Pancreas (tissue), 10 donors: ENCODE measurements around the gene CALN1. TPM values are rescaled to one million over a fixed set of nuclear protein-coding genes. Genes with fewer than 3 reads are reported as not detected.

Experiments used
- ATAC-seq, 4 donors: fragments of 200-7000 bp; cut with Tn5 transposase; one replicate each; pipeline versions ENCODE4 v1.8.0 to v1.9.1; 2020; ENCODE audit warnings: mild to moderate bottlenecking in 4 of 4, moderate library complexity in 4 of 4
- DNase-seq, 6 donors: peaks; one replicate each; pipeline ENCODE4 v3.0.0-alpha.2; 2020
- FAIRE-seq: peaks from 2 replicates; lab custom pipeline; 2012; peaks lifted over from hg19 to GRCh38; lab: Jason Lieb, UNC
- H3K27ac ChIP-seq, 4 donors: fragments of 200-600 bp; sonication (generic); 1 replicate in 3 of 4; 2 replicates in 1 of 4; pipeline versions ENCODE4 v1.5.0 to v1.8.0; 2020
- H3K27me3 ChIP-seq, 4 donors: fragments of 200-600 bp; one replicate each; pipeline ENCODE4 v1.8.0; 2021
- H3K36me3 ChIP-seq, 3 donors: fragments of 200-600 bp; sonication (generic) in 1 of 3; one replicate each; pipeline versions ENCODE4 v1.5.0 to v1.8.0; 2020 to 2021
- H3K4me1 ChIP-seq, 3 donors: fragments of 200-600 bp; one replicate each; pipeline ENCODE4 v1.8.0; 2021
- H3K4me3 ChIP-seq, 4 donors: fragments of 200-600 bp; sonication (generic) in 2 of 4; one replicate each; pipeline versions ENCODE4 v1.5.0 to v1.8.0; 2020 to 2021
- H3K9me3 ChIP-seq, 4 donors: fragments of 200-600 bp; one replicate each; pipeline ENCODE4 v1.8.0; 2021
- WGBS, 2 donors: extraction: QIAGEN DNeasy Blood & Tissue Kit; methylation state at CpG; one replicate each; pipeline ENCODE4 v1.1.7; 2013; 5-methylcytosine and 5-hydroxymethylcytosine counted together
- intact Hi-C, 3 donors: fragments of 100-400 bp; cut with DNase I; formaldehyde crosslinking; loops; one replicate each; pipeline versions ENCODE4 v1.11.1 to v1.14.2; 2022
- polyA plus RNA-seq, 2 donors: library from polyadenylated mRNA; stranded (reverse); fragments of 200-250 nt; gene quantifications; one replicate each; pipeline ENCODE4 v1.2.3, GENCODE V29; 2013
- total RNA-seq, 6 donors: library from RNA; stranded (reverse); fragmentation: NEBNext Ultra II Directional in 4 of 6; extraction: Animal tissue kit (Norgen Biotek cat#: 25700) in 4 of 6; gene quantifications; one replicate each; pipeline versions ENCODE4 v1.2.1 to v1.2.4, GENCODE V29; 2021 to 2023
- TF ChIP-seq, protein P1 (sequence below), 4 donors: fragments of 200-600 bp; sonication (generic) in 3 of 4; IDR thresholded peaks; one replicate each; pipeline versions ENCODE4 v1.5.0 to v1.8.0; 2021; ENCODE audit warnings: antibody characterized with exemption in 4 of 4
- donor health status: healthy with polysubstance abuse.
- donor health status: DM: no; HTN: no; CAD: no; lungs with moderate emphysema.
- donor health status: DM: no; HTN: no; CAD: no.
- donor health status: control.
- donor health status: control.
- donor health status: Bipolar disorder and iron deficiency.
- donor health status: DM: yes; HTN: yes; CAD: no.
- donor health status: DM: no; HTN: no; CAD: no.
- donor health status: DM: no; HTN: no; CAD: no.
- donor health status: DM: yes; HTN: yes; CAD: no.

The CALN1 gene
- total and polyA plus RNA-seq, 8 donors: 0.39 to 18.4 (median 1.5) TPM

- intact Hi-C loops: no loop called here
- H3K27me3 ChIP-seq: no peaks in the 10 kb centered on the region
- whole genome bisulfite sequencing, 2 donors: 45 to 50% methylated on average over 7 of the region's 7 CpGs
- TF ChIP-seq, protein P1, sequence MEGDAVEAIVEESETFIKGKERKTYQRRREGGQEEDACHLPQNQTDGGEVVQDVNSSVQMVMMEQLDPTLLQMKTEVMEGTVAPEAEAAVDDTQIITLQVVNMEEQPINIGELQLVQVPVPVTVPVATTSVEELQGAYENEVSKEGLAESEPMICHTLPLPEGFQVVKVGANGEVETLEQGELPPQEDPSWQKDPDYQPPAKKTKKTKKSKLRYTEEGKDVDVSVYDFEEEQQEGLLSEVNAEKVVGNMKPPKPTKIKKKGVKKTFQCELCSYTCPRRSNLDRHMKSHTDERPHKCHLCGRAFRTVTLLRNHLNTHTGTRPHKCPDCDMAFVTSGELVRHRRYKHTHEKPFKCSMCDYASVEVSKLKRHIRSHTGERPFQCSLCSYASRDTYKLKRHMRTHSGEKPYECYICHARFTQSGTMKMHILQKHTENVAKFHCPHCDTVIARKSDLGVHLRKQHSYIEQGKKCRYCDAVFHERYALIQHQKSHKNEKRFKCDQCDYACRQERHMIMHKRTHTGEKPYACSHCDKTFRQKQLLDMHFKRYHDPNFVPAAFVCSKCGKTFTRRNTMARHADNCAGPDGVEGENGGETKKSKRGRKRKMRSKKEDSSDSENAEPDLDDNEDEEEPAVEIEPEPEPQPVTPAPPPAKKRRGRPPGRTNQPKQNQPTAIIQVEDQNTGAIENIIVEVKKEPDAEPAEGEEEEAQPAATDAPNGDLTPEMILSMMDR (IDR thresholded peaks at IDR 0.05): no peak
- no peaks in the 10 kb centered on the region for H3K4me1 ChIP-seq
- FAIRE-seq (no peak), ATAC-seq (no peak), DNase-seq (no peak)
- H3K9me3 ChIP-seq: no peaks in the 10 kb centered on the region
- H3K36me3 ChIP-seq: no peaks in the 10 kb centered on the region
- no peak overlapping the region for H3K4me3 ChIP-seq
- no peak overlapping the region for H3K27ac ChIP-seq
These were observed 439.6 kb downstream of the CALN1 start for GRCh38 chr7:71972534-71972933.

GRCh38 chr7:71970725-71971124, 441.4 kb downstream of the CALN1 start:
- FAIRE-seq: no peak
- H3K9me3 ChIP-seq: no peaks in the 10 kb centered on the region

GRCh38 chr7:71962636-71963035, 449.5 kb downstream of the CALN1 start:
- no peak overlapping the region for H3K4me3 ChIP-seq
- FAIRE-seq (no peak), DNase-seq (no peak), ATAC-seq (no peak)
- no peaks in the 10 kb centered on the region for H3K9me3 ChIP-seq
- no peaks in the 10 kb centered on the region for H3K4me1 ChIP-seq
- TF ChIP-seq, protein P1 (IDR thresholded peaks at IDR 0.05): no peak
- no peaks in the 10 kb centered on the region for H3K27me3 ChIP-seq
- no peaks in the 10 kb centered on the region for H3K36me3 ChIP-seq
- H3K27ac ChIP-seq: no peak overlapping the region
- 85 to 86% methylated on average over 3 of the region's 3 CpGs for WGBS, 2 donors
- intact Hi-C loops: no loop called here

More at GRCh38 chr7:71970725-71971124, 441.4 kb downstream of the CALN1 start:
- Histone ChIP-seq H3K27ac (no peak overlapping the region), H3K4me1 (no peaks in the 10 kb centered on the region), H3K36me3 (no peaks in the 10 kb centered on the region), H3K4me3 (no peak overlapping the region), H3K27me3 (no peaks in the 10 kb centered on the region)
- TF ChIP-seq, protein P1 (IDR thresholded peaks at IDR 0.05): no peak
- intact Hi-C loops: no loop called here
- no peak for ATAC-seq
- no peak for DNase-seq
- WGBS, 2 donors: 60 to 69% methylated on average over 3 of the region's 3 CpGs

DNA sequence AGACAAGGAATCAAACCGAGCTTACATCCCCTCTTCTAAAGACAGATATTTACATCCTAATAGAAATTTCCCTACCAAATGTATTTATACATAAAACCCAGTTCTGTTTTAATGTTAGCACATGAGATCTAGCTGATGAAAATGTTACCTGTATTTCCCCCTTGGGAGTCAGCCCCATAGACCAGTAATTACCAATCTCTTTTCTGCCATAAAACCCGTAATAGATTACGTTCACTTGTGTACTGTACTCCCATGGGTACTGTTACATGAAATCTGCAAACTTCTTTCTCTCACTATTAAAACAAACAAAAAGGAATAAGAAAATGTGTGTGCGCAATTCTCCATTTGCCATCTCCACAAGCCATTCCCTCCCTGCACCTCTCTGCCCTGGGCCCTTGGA, 450.9 kb downstream of the CALN1 start:
- Histone ChIP-seq H3K27ac (no peak overlapping the region), H3K27me3 (no peaks in the 10 kb centered on the region), H3K9me3 (no peaks in the 10 kb centered on the region), H3K4me3 (no peak overlapping the region), H3K4me1 (no peaks in the 10 kb centered on the region), H3K36me3 (no peaks in the 10 kb centered on the region)
- intact Hi-C loops: no loop called here
- WGBS, 2 donors: 79 to 82% methylated on average over 4 of the region's 4 CpGs
- TF ChIP-seq, protein P1 (IDR thresholded peaks at IDR 0.05): no peak
- DNase-seq: no peak
- ATAC-seq: no peak
- FAIRE-seq: no peak

GRCh38 chr7:71942115-71942514, 470.0 kb downstream of the CALN1 start:
- no peak overlapping the region for H3K4me3 ChIP-seq
- intact Hi-C loops: no loop called here
- FAIRE-seq (no peak), ATAC-seq (no peak), DNase-seq (no peak)
- no peaks in the 10 kb centered on the region for H3K36me3 ChIP-seq
- H3K9me3 ChIP-seq: no peaks in the 10 kb centered on the region
- no peaks in the 10 kb centered on the region for H3K27me3 ChIP-seq
- no peak overlapping the region for H3K27ac ChIP-seq
- TF ChIP-seq, protein P1 (IDR thresholded peaks at IDR 0.05): no peak
- 86 to 90% methylated on average over 17 of the region's 17 CpGs for WGBS, 2 donors
- no peaks in the 10 kb centered on the region for H3K4me1 ChIP-seq
